DOHH2 (cell line): Measurements from ENCODE around the gene CARD18.
"Not testable (repeated sequence)": the region's sequence is repeated elsewhere in the genome, so short reads cannot be mapped to it uniquely, and the experiment has no call there.

Experiments used
- H3F3A ChIP-seq: fragments of 200-600 bp; sonication (generic), shearing (Covaris generic); 2 replicates; pipeline ENCODE4 v1.6.0; 2016; ENCODE audit warnings: antibody characterized with exemption, mild to moderate bottlenecking; ENCODE audit not compliant: control insufficient read depth, insufficient read depth
- H3K27ac ChIP-seq: fragments of 200-600 bp; sonication (generic); 2 replicates; pipeline ENCODE4 v1.5.1; 2014; ENCODE audit warnings: low read depth, mild to moderate bottlenecking, low read length, moderate library complexity
- H3K27me3 ChIP-seq: fragments of 200-600 bp; sonication (generic); 2 replicates; pipeline ENCODE4 v1.6.1; 2014; ENCODE audit warnings: mild to moderate bottlenecking, low read length, mixed read lengths; ENCODE audit not compliant: control insufficient read depth
- H3K36me3 ChIP-seq: fragments of 200-600 bp; sonication (generic); 2 replicates; pipeline ENCODE4 v1.6.1; 2014; ENCODE audit warnings: mild to moderate bottlenecking, low read length, moderate library complexity, mixed read lengths; ENCODE audit not compliant: control insufficient read depth
- H3K4me1 ChIP-seq: fragments of 200-600 bp; sonication (generic); 2 replicates; pipeline ENCODE4 v1.6.1; 2014; ENCODE audit warnings: mild to moderate bottlenecking, low read length, mixed read lengths; ENCODE audit not compliant: control insufficient read depth
- H3K4me2 ChIP-seq: fragments of 200-600 bp; sonication (generic); 2 replicates; pipeline ENCODE4 v1.6.0; 2014; ENCODE audit warnings: mild to moderate bottlenecking, low read length, moderate library complexity
- H3K4me3 ChIP-seq: fragments of 200-600 bp; sonication (generic); 2 replicates; pipeline ENCODE4 v1.5.1; 2014; ENCODE audit warnings: mild to moderate bottlenecking, low read length, mixed read lengths
- H3K79me2 ChIP-seq: fragments of 200-600 bp; sonication (generic); 2 replicates; pipeline ENCODE4 v1.6.1; 2014; ENCODE audit warnings: mild to moderate bottlenecking, low read length, mixed read lengths; ENCODE audit not compliant: control insufficient read depth
- H3K9me2 ChIP-seq: fragments of 200-600 bp; sonication (generic); replicated peaks from 2 replicates; pipeline ENCODE4 v1.6.1; 2014; ENCODE audit warnings: mild to moderate bottlenecking, low read length, mixed read lengths; ENCODE audit not compliant: control insufficient read depth
- H3K9me3 ChIP-seq: fragments of 200-600 bp; sonication (generic); 2 replicates; pipeline ENCODE4 v1.6.1; 2014; ENCODE audit warnings: antibody characterized with exemption, low read length, mixed read lengths; ENCODE audit not compliant: control insufficient read depth, insufficient read depth
- H4K20me1 ChIP-seq: fragments of 200-600 bp; sonication (generic); 2 replicates; pipeline ENCODE4 v1.6.0; 2014; ENCODE audit warnings: low read depth, mild to moderate bottlenecking, antibody characterized with exemption, low read length, moderate library complexity; ENCODE audit not compliant: control insufficient read depth, insufficient read depth
- CTCF ChIP-seq: fragments of 200-600 bp; sonication (generic); IDR thresholded peaks from one replicate; pipeline ENCODE4 v1.5.1; 2014; ENCODE audit warnings: antibody characterized with exemption, mild to moderate bottlenecking, low read depth, low read length; ENCODE audit not compliant: poor library complexity, severe bottlenecking
- EZH2phosphoT487 ChIP-seq: fragments of 200-600 bp; sonication (generic); IDR thresholded peaks from 2 replicates; pipeline ENCODE4 v1.6.1; 2017; ENCODE audit warnings: borderline replicate concordance, mild to moderate bottlenecking, antibody characterized with exemption, low read length, moderate library complexity, mixed read lengths

The CARD18 gene

GRCh38 chr11:105106140-105106539 is 33.4 kb downstream of the CARD18 start:
- TF ChIP-seq CTCF (no peak), EZH2phosphoT487 (no peak)
- Histone ChIP-seq H3K4me2 (no peak overlapping the region), H3K4me3 (no peak overlapping the region), H3K9me2 (no peaks in the 10 kb centered on the region), H3K27me3 (no peaks in the 10 kb centered on the region), H3K9me3 (no peaks in the 10 kb centered on the region), H3K36me3 (no peaks in the 10 kb centered on the region), H3K4me1 (no peaks in the 10 kb centered on the region), H4K20me1 (no peaks in the 10 kb centered on the region), H3K79me2 (no peaks in the 10 kb centered on the region), H3K27ac (no peak overlapping the region), H3F3A (no peaks in the 10 kb centered on the region)

DNA sequence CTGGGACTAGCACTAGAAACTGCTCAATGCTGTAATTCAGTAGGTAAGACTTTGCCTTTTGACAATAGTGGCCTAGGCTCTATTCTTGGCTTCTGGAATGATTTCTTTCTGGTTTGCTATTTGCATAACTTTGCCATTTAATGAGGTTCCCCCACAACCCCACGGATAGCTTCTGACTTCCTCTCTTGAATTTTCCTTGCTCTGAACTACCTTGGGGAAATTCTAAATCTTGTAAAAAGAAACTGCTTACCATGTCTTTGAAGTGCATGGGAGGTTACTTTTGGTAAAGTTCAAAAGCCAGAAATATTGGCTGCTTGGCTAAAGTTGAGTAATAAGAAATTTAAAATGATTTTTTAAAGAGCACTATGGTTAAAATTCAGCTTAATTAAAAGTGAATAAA is 35.3 kb downstream of the CARD18 start:
- no peak overlapping the region for H3K27ac ChIP-seq
- no peaks in the 10 kb centered on the region for H4K20me1 ChIP-seq
- H3K4me1 ChIP-seq: no peaks in the 10 kb centered on the region
- no peak overlapping the region for H3K4me3 ChIP-seq
- H3K36me3 ChIP-seq: no peaks in the 10 kb centered on the region
- TF ChIP-seq CTCF: no peak
- no peak for TF ChIP-seq EZH2phosphoT487
- H3K9me2 ChIP-seq: no peaks in the 10 kb centered on the region
- H3F3A ChIP-seq: no peaks in the 10 kb centered on the region
- no peaks in the 10 kb centered on the region for H3K27me3 ChIP-seq
- H3K9me3 ChIP-seq: no peaks in the 10 kb centered on the region
- no peak overlapping the region for H3K4me2 ChIP-seq
- H3K79me2 ChIP-seq: no peaks in the 10 kb centered on the region

DNA sequence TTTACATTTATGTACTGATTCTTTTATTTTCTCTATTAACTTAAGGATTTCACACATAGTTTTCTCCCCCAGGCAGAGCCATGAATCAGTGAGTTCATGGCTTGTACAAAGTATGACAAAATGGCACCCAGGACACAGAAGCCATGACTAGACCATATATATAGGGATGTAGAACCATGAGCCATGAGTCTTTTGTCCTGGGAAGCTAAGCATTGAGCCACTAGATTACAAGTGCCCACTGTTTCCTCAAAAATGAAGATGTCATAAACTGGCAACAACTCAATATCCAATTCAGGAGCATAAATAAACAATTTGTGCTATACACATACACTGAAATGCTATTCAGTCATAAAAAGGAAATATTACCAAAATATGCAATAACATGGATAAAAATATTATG is 36.2 kb downstream of the CARD18 start:
- no peaks in the 10 kb centered on the region for H3K9me2 ChIP-seq
- TF ChIP-seq EZH2phosphoT487 (no peak), CTCF (no peak)

DNA sequence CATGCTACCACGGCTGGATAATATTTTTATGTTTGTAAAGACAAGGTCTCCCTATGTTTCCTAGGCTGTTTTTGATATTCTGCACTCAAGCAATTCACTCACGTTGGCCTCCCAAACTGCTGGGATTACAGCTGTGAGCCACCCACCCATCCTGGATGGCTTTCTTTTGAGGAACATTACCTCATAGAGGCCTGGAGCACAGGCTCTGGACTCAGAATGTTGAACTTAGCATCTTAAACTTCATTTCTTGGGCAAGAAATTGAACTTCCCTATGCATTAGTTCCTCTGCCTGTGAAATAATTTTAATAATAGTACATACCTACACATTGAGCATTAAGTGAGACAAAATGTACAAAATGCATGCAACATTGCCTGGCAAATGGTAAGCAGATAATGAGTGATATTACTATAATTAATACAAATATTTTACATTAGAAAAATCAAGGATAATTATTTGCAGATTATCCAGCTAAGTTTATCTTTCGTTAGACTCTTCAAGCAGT is 37.4 kb downstream of the CARD18 start:
- not testable (repeated sequence) for H3K27ac ChIP-seq, H3K79me2 ChIP-seq, H3F3A ChIP-seq, H3K36me3 ChIP-seq, H3K4me1 ChIP-seq, H4K20me1 ChIP-seq, H3K9me2 ChIP-seq, H3K27me3 ChIP-seq, H3K4me3 ChIP-seq, H3K4me2 ChIP-seq, H3K9me3 ChIP-seq

More for the DNA sequence above, 36.2 kb downstream of the CARD18 start:
- Histone ChIP-seq H3K9me3 (no peaks in the 10 kb centered on the region), H3F3A (no peaks in the 10 kb centered on the region), H3K79me2 (no peaks in the 10 kb centered on the region), H3K4me1 (no peaks in the 10 kb centered on the region), H3K36me3 (no peaks in the 10 kb centered on the region), H3K4me3 (no peak overlapping the region), H4K20me1 (no peaks in the 10 kb centered on the region), H3K4me2 (no peak overlapping the region), H3K27me3 (no peaks in the 10 kb centered on the region), H3K27ac (no peak overlapping the region)
